Subcutaneous adipose tissue (tissue), 4 donors: ENCODE data around the gene PIH1D1. TPM values are rescaled to one million over a fixed set of nuclear protein-coding genes. Genes with fewer than 3 reads are reported as not detected.

Experiments
- small RNA-seq: library from RNA; depleted of rRNA; stranded (forward); fragments of <200 nt; gene quantifications from one replicate; pipeline ENCODE3, GENCODE V24; 2016
- total RNA-seq, 4 donors: library from RNA; depleted of rRNA; stranded (reverse); fragments of >200 nt; gene quantifications; one replicate each; pipeline ENCODE4 v1.1.0, GENCODE V29; 2016
- TF ChIP-seq, protein P1 (sequence below): fragments of 450-650 bp; IDR thresholded peaks from one replicate; pipeline ENCODE4 v1.5.1; 2016; ENCODE audit warnings: low read depth, mild to moderate bottlenecking, control low read depth, antibody characterized with exemption, moderate library complexity

Gene PIH1D1
- total RNA-seq, 4 donors from 2014 or later: 53.3 to 99.7 (median 83.2) TPM

DNA sequence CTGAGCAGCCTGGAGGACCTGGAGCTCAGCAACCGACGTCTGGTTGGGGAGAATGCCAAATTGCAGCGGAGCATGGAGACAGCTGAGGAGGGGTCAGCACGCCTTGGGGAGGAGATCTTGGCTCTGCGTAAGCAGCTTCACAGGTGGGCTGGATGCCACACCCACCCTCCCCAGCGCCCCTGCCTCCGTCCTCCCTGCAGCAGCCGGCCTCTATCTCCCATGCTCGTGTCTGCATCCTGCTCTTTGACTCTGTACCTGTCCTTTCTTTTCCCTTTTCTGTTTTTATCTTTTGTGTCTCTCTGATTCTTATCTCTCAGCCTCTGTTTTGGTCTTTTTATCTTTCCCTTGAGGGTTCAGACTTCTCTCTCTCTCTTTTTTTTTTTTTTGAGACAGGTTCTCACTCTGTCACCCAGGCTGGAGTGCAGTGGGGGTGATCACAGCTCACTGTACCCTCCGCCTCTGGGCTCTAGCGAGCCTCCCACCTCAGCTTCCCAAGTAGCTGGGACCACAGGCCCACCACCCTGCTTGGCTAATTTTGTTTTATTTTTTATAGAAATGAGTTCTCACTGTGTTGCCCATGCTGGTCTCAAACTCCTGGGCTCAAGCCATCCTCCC lies 53.5 kb downstream of the PIH1D1 start:
- TF ChIP-seq, protein P1, sequence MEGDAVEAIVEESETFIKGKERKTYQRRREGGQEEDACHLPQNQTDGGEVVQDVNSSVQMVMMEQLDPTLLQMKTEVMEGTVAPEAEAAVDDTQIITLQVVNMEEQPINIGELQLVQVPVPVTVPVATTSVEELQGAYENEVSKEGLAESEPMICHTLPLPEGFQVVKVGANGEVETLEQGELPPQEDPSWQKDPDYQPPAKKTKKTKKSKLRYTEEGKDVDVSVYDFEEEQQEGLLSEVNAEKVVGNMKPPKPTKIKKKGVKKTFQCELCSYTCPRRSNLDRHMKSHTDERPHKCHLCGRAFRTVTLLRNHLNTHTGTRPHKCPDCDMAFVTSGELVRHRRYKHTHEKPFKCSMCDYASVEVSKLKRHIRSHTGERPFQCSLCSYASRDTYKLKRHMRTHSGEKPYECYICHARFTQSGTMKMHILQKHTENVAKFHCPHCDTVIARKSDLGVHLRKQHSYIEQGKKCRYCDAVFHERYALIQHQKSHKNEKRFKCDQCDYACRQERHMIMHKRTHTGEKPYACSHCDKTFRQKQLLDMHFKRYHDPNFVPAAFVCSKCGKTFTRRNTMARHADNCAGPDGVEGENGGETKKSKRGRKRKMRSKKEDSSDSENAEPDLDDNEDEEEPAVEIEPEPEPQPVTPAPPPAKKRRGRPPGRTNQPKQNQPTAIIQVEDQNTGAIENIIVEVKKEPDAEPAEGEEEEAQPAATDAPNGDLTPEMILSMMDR: no peak

DNA sequence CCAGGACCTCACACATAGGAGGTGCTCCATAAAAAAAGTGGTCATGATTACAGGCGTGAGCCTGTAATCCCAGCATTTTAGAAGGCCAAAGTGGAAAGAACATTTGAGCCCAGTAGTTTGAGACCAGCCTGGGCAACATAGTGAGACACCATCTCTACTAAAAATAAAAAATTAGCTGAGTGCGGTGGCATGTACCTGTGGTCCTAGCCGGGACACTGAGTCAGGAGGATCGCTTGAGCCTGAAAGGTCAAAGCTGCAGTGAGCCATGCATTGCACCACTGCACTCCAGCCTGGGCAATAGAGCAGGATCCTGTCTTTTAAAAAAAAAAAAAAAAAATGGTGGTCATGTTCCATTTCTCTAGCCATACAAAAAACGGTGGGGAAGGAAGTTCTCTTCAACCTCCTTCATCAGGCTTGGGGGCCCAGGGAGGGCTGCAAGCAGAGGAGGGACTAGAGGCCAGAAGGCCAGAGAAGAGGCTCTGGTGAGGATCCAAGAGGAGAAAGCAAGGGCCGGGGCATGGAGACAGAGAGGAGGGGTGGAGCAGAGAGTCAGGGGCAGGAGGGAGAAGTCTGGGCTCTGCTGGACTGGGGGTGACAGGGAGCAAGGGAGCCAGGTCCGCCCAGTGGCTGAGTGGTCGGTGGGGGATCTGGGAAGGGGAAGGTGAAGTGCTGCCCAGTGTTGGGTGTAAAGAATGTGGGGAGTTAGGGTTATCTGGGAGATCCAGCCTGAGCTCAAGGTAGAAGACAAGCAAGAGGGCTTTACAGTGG lies 54.7 kb downstream of the PIH1D1 start:
- TF ChIP-seq, protein P1: no peak

Small RNA genes within 50 kb of the gene (small RNA-seq; reads per million reads assigned to genes)
- gene MIR150: 138 reads per million, percentile 98 among the genes with 10 or more reads in this experiment
- gene SNORD32A: not detected
- not detected for gene SNORD33
- gene SNORD34: not detected
- not detected for gene SNORD35A
- not detected for gene SNORD35B

Other genes starting within 250 kb of the PIH1D1 start
- 1 to 10 TPM in 3 of 4 donors, under 1 TPM in 1; 0.85 to 6.0 (median 3.1) TPM for gene SLC6A16, start 126.6 kb downstream of the PIH1D1 start, total RNA-seq
- gene CD37, start 116.4 kb downstream of the PIH1D1 start, total RNA-seq: 10 to 100 TPM in 3 of 4 donors, 1 to 10 TPM in 1; 8.9 to 87.4 (median 21.1) TPM
- gene TEAD2, start 89.4 kb downstream of the PIH1D1 start, total RNA-seq: 10 to 100 TPM; 13.8 to 23.5 (median 19.6) TPM
- 1 to 10 TPM in 1 of 4 donors, not detected in 3; 2.6 TPM for gene DKKL1, start 87.9 kb downstream of the PIH1D1 start, total RNA-seq
- not detected for gene KASH5, start 63.6 kb downstream of the PIH1D1 start, total RNA-seq
- not detected for gene PTH2, start 28.4 kb downstream of the PIH1D1 start, total RNA-seq
- gene GFY, start 26.4 kb downstream of the PIH1D1 start, total RNA-seq: not detected
- gene SLC17A7, start 10.3 kb downstream of the PIH1D1 start, total RNA-seq: 1 to 10 TPM; 1.7 to 3.6 (median 2.8) TPM
- gene ALDH16A1, start 1.4 kb upstream of the PIH1D1 start, total RNA-seq: 10 to 100 TPM; 35.4 to 80.4 (median 50.3) TPM
- 10 to 100 TPM in 1 of 4 donors, 1 to 10 TPM in 3; 3.2 to 11.5 (median 4.4) TPM for gene FLT3LG, start 22.4 kb upstream of the PIH1D1 start, total RNA-seq
- 1,000 to 10,000 TPM; 2,421 to 3,217 (median 2,855) TPM for gene RPL13A, start 35.8 kb upstream of the PIH1D1 start, total RNA-seq
- 1,000 to 10,000 TPM; 3,504 to 5,080 (median 4,743) TPM for gene RPS11, start 44.6 kb upstream of the PIH1D1 start, total RNA-seq
- gene FCGRT, start 60.8 kb upstream of the PIH1D1 start, total RNA-seq: 100 to 1,000 TPM; 208 to 517 (median 336) TPM
- 10 to 100 TPM; 21.4 to 45.1 (median 36.7) TPM for gene RCN3, start 76.2 kb upstream of the PIH1D1 start, total RNA-seq
- gene NOSIP, start 128.7 kb upstream of the PIH1D1 start, total RNA-seq: 10 to 100 TPM; 39.1 to 63.4 (median 49.0) TPM
- under 1 TPM in 2 of 4 donors, not detected in 2; 0.51 to 0.75 TPM for gene PRRG2, start 129.5 kb upstream of the PIH1D1 start, total RNA-seq
- 10 to 100 TPM in 1 of 4 donors, 1 to 10 TPM in 3; 4.6 to 15.4 (median 6.2) TPM for gene PRR12, start 139.4 kb upstream of the PIH1D1 start, total RNA-seq
- gene RRAS, start 188.3 kb upstream of the PIH1D1 start, total RNA-seq: 100 to 1,000 TPM in 2 of 4 donors, 10 to 100 TPM in 2; 62.9 to 113 (median 101) TPM
- 10 to 100 TPM in 3 of 4 donors, 1 to 10 TPM in 1; 8.8 to 33.3 (median 11.3) TPM for gene SCAF1, start 190.4 kb upstream of the PIH1D1 start, total RNA-seq
- 10 to 100 TPM; 21.8 to 66.5 (median 39.0) TPM for gene IRF3, start 214.0 kb upstream of the PIH1D1 start, total RNA-seq
- gene BCL2L12, start 214.1 kb upstream of the PIH1D1 start, total RNA-seq: 1 to 10 TPM; 2.1 to 7.9 (median 3.3) TPM
- 100 to 1,000 TPM in 1 of 4 donors, 10 to 100 TPM in 3; 63.8 to 104 (median 78.2) TPM for gene PRMT1, start 225.5 kb upstream of the PIH1D1 start, total RNA-seq
- gene ADM5, start 237.8 kb upstream of the PIH1D1 start, total RNA-seq: 1 to 10 TPM in 3 of 4 donors, not detected in 1; 1.0 to 2.6 (median 2.1) TPM
- gene CPT1C, start 239.3 kb upstream of the PIH1D1 start, total RNA-seq: 1 to 10 TPM in 1 of 4 donors, under 1 TPM in 2, not detected in 1; 0.38 to 2.6 (median 0.85) TPM